PFSK-1 (cell line): ENCODE data around the gene IFT57.

Source experiments
- FOXP2 ChIP-seq: optimal IDR thresholded peaks from 2 replicates; pipeline ENCODE3; 2011; ENCODE audit warnings: borderline replicate concordance, control low read depth, inconsistent platforms; ENCODE audit not compliant: insufficient read depth; ENCODE audit errors: extremely low read length, extremely low read depth
- POLR2AphosphoS5 ChIP-seq: IDR thresholded peaks from 2 replicates; pipeline ENCODE4 v1.6.1; 2012; ENCODE audit warnings: low read depth, mild to moderate bottlenecking, control low read depth, low read length, moderate library complexity
- REST ChIP-seq, 2 experiments: IDR thresholded peaks; 2 replicates each; pipeline versions ENCODE4 v1.6.1 to v1.8.0; 2011 to 2012; ENCODE audit warnings: low read depth in 2 of 2, low read length in 2 of 2, control low read depth in 1 of 2, inconsistent platforms in 1 of 2, mild to moderate bottlenecking in 1 of 2, moderate library complexity in 1 of 2; ENCODE audit not compliant: insufficient read depth in 1 of 2
- SIN3A ChIP-seq: IDR thresholded peaks from 2 replicates; pipeline ENCODE4 v1.6.1; 2012; ENCODE audit warnings: mild to moderate bottlenecking, low read length, moderate library complexity, borderline replicate concordance; ENCODE audit not compliant: insufficient read depth
- TAF1 ChIP-seq: IDR thresholded peaks from 2 replicates; pipeline ENCODE4 v1.6.1; 2012; ENCODE audit warnings: low read length, control low read depth, borderline replicate concordance; ENCODE audit not compliant: insufficient read depth

IFT57 gene

GRCh38 chr3:108125153-108125543, 97.1 kb downstream of the IFT57 start:
- TF ChIP-seq SIN3A (no peak), FOXP2 (no peak), POLR2AphosphoS5 (no peak), TAF1 (no peak), REST (IDR thresholded peaks at IDR 0.05; ENCODE audit: insufficient read depth in 1 of 2, low read depth in 2 of 2, low read length in 2 of 2) (no peak)

DNA sequence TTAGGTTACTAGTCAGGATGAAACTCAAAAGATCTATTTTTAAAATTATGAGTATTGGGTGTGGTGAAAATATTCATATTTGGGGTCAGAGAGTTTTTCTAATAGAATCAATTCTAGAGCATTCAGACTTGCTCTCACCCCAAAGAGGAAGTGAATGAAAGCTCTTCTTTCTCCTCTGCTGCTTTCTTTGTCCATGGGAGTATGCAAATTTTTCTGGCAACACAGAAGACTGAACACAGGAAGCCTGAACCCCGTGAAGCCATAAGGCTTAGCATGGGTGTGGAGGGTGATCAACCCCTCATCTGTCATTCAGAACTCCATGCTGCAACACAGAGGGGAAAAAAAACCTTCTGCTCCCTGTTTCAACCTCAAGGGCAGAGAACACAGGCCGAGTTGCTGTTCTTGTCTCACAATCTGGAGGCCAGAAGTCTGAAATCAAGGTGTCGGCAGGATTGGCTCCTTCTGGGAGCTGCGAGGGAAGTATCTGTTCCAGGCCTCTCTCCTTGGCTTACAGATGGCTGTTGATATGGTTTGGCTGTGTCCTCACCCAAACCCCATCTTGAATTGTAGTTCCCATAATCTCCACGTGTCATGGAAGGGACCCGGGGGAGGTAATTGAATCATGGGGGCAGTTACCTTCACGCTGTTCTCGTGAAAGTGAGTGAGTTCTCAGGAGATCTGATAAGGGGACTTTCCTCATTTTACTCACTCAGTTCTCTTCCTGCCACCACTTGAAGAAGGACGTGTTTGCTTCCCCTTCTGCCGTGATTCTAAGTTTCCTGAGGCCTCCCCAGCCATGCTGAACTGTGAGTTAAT, 97.7 kb downstream of the IFT57 start:
- TF ChIP-seq POLR2AphosphoS5: no peak
- TF ChIP-seq TAF1: no peak
- TF ChIP-seq SIN3A: no peak
- no peak for TF ChIP-seq FOXP2
- TF ChIP-seq REST (IDR thresholded peaks at IDR 0.05; ENCODE audit: insufficient read depth in 1 of 2, low read depth in 2 of 2, low read length in 2 of 2): no peak

DNA sequence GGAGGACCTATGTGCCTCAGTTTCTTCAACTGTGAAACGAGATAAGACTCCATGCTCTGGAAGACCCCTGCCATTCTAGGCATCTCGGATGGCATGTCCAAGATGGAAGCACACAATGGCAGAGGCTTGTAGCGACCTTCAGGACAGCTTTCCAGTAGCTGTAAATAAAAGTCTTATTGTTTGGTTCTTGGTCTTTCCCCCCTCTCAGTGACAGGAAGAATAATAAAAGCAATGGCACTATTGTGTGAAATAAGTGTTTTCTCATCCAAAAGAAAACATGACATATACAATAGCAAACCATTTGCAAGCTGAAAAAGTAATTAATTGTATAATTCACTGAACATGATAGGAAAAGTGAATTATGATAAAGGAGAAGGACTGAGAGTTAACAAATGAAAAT, 98.9 kb downstream of the IFT57 start:
- TF ChIP-seq POLR2AphosphoS5 (no peak), SIN3A (no peak), TAF1 (no peak), REST (IDR thresholded peaks at IDR 0.05; ENCODE audit: insufficient read depth in 1 of 2, low read depth in 2 of 2, low read length in 2 of 2) (no peak)

DNA sequence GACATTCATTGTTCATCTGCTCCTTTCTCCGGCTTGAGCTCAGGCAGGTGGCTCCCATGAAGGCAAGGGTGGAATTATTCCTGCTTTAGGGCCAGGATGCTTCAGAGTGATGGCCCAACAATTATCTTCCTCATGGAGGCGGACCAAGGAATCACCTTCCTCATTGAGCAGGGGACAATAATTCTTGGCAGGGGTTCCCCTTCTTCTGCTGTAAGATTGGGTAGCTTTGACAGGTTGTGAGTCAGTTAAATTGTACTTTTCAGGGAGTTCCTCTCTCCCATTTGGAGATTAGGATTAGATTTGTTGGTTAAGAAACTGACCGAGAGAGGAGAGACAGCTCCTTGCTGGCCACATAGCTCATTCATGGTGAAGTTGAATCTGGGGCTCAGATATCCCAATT, 99.9 kb downstream of the IFT57 start:
- TF ChIP-seq POLR2AphosphoS5 (no peak), TAF1 (no peak), FOXP2 (no peak), SIN3A (no peak), REST (IDR thresholded peaks at IDR 0.05; ENCODE audit: insufficient read depth in 1 of 2, low read depth in 2 of 2, low read length in 2 of 2) (no peak)
